HG03060 (cell line): Measurements from ENCODE around the gene NPAT.
"Not testable (repeated sequence)": the region's sequence is repeated elsewhere in the genome, so short reads cannot be mapped to it uniquely, and the experiment has no call there.

ENCODE experiments used
- ATAC-seq: cut with Tn5 transposase; IDR thresholded peaks from one replicate; pipeline ENCODE4 v1.9.1; 2021; ENCODE audit warnings: low read depth, moderate number of reproducible peaks; ENCODE audit not compliant: unreplicated experiment

Gene NPAT

GRCh38 chr11:108162878-108163277 is 59.6 kb downstream of the NPAT start:
- ATAC-seq, result not testable (repeated sequence)

- peak; percentile 92 for ATAC-seq
These were observed 61.4 kb downstream of the NPAT start for GRCh38 chr11:108160970-108161566.

- ATAC-seq, result no peak
These were observed 67.8 kb downstream of the NPAT start for GRCh38 chr11:108154591-108154990.

- no peak for ATAC-seq
These were observed 73.9 kb downstream of the NPAT start for GRCh38 chr11:108148556-108148955.

- no peak for ATAC-seq
These were observed 75.3 kb downstream of the NPAT start for GRCh38 chr11:108147150-108147549.

- ATAC-seq, result no peak
These were observed 77.8 kb downstream of the NPAT start for GRCh38 chr11:108144615-108145014.

GRCh38 chr11:108142304-108142703 is 80.1 kb downstream of the NPAT start:
- ATAC-seq, result no peak

GRCh38 chr11:108137212-108137611 is 85.2 kb downstream of the NPAT start:
- no peak for ATAC-seq

- peak; percentile 53 for ATAC-seq
These were observed 86.4 kb downstream of the NPAT start for GRCh38 chr11:108135845-108136544.

- ATAC-seq, result not testable (repeated sequence)
These were observed 89.4 kb downstream of the NPAT start for GRCh38 chr11:108132993-108133538.

- no peak for ATAC-seq
These were observed 90.4 kb downstream of the NPAT start for GRCh38 chr11:108131993-108132392.

GRCh38 chr11:108128772-108129171 is 93.7 kb downstream of the NPAT start:
- no peak for ATAC-seq

- no peak for ATAC-seq
These were observed 97.3 kb downstream of the NPAT start for GRCh38 chr11:108125096-108125495.

- ATAC-seq, result no peak
These were observed 100.2 kb downstream of the NPAT start for GRCh38 chr11:108122166-108122628.

- peak; percentile 77 for ATAC-seq
These were observed 100.9 kb downstream of the NPAT start, which contains the start of gene ACAT1 for GRCh38 chr11:108121274-108122155. ACAT1 (plus strand) TSS chr11:108121567; CDS start chr11:108121607, 40 bp downstream.

- ATAC-seq, result not testable (repeated sequence)
These were observed 101.5 kb downstream of the NPAT start for GRCh38 chr11:108120936-108121273.

- ATAC-seq, result no peak
These were observed 104.6 kb downstream of the NPAT start for GRCh38 chr11:108117746-108118371.

- no peak for ATAC-seq
These were observed 106.8 kb downstream of the NPAT start for GRCh38 chr11:108115500-108116140.

GRCh38 chr11:108112057-108112456 is 110.4 kb downstream of the NPAT start:
- ATAC-seq, result no peak

- ATAC-seq, result no peak
These were observed 111.3 kb downstream of the NPAT start for GRCh38 chr11:108111126-108111525.
